H7 (cell line): ENCODE measurements around the gene ZNF428. TPM values are rescaled to one million over a fixed set of nuclear protein-coding genes. Genes with fewer than 3 reads are reported as not detected.
A peak's percentile ranks its signal among the peaks of the same experiment; 100 is the strongest.
"Not testable (repeated sequence)": the region's sequence is repeated elsewhere in the genome, so short reads cannot be mapped to it uniquely, and the experiment has no call there.

Experiments
- DNase-seq: peaks from one replicate; pipeline ENCODE4 v3.0.0; 2012
- H3K27me3 ChIP-seq: 2 replicates; pipeline ENCODE4 v1.6.0; 2011; ENCODE audit warnings: mild to moderate bottlenecking, low read length; ENCODE audit not compliant: control insufficient read depth, insufficient read depth
- H3K36me3 ChIP-seq: replicated peaks from 2 replicates; pipeline ENCODE4 v1.5.1; 2011; ENCODE audit warnings: low read length; ENCODE audit not compliant: control insufficient read depth, insufficient read depth
- H3K4me3 ChIP-seq: 2 replicates; pipeline ENCODE4 v1.5.1; 2011; ENCODE audit warnings: low read depth, mild to moderate bottlenecking, control low read depth, low read length, moderate library complexity; ENCODE audit not compliant: insufficient read depth
- total RNA-seq: library from RNA; depleted of rRNA; stranded (reverse); fragments of >200 nt; shearing (Covaris generic); gene quantifications from 2 replicates; pipeline ENCODE4 v1.2.3, GENCODE V29; 2014

The ZNF428 gene
- total RNA-seq, 1 experiment from 2014 or later: 59.0 TPM

DNA sequence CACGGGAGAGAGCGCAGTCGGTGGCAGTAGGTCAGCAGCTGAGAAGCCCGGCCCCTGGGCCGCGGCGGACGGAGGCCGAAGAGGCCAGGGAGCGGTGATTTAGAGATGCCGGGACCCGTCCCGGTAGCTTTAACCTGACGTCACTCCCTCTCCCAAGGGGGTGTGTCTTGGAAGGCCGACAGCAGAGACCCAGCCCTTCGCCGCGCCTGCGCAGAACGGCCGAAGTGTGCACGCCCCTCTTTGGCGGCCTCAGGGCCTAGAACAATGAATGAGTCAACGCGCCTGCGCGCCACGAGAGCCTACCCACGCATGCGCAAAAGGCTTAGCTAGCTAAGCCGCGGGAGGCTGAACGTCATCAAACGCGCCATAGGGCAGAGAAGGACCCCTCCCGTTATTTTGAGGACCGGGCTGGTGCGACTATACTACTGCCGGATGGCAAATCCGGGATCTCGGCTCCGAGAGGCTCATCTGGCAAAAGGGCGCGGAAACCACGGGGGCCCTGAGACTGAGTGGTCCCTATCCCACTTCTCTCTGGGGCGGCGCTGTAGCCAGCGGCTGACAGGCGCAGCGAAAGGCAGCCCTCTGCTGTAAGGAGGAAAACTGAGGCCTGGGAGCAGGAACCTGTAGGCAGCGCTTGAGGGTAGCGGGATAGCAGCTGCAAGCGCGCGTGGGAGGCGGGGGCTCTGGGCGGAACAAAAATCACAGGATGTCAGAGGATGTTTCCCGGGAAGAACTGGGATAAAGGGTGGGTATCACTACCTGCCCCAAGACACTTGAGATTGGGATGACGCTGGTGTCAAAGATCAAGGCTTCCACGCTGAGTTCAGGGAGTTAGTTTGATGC lies 23.2 kb downstream of the ZNF428 start, which contains the start of the genes IRGQ and ZNF576:
Gene IRGQ, minus strand, starts transcription at position 136 of the 843 bp plus-strand sequence. CDS start 796 bp downstream, outside the sequence.
Gene ZNF576, plus strand, starts transcription at position 597 of the 843 bp plus-strand sequence. CDS start 514 bp downstream, outside the sequence.
- H3K36me3 ChIP-seq: peaks cover 14% of the 10 kb centered on the region
- H3K4me3 ChIP-seq: peak within 1 kb of the TSS; percentile 75
- DNase-seq: peak; percentile 99
- H3K27me3 ChIP-seq: no peaks in the 10 kb centered on the region

DNA sequence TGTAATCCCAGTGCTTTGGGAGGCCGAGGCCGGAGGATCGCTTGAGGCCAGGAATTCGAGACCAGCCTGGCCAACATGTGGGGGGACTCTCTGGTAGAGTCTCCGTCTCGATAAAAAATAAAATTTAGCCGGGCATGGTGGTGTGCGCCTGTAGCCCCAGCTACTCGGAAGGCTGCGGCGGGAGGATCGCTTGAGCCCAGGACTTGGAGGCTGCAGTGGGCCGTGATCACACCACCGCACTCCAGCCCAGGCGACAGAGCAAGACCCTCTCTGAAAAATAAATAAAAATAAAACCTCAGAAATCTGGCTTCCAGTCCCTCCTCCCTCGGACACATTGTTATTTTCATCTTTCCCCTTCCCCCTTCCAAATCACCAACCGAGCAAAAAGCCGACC lies 23.8 kb downstream of the ZNF428 start:
- H3K4me3 ChIP-seq: peak overlapping the region; percentile 43
- no peaks in the 10 kb centered on the region for H3K27me3 ChIP-seq
- DNase-seq: no peak
- peaks cover 14% of the 10 kb centered on the region for H3K36me3 ChIP-seq

DNA sequence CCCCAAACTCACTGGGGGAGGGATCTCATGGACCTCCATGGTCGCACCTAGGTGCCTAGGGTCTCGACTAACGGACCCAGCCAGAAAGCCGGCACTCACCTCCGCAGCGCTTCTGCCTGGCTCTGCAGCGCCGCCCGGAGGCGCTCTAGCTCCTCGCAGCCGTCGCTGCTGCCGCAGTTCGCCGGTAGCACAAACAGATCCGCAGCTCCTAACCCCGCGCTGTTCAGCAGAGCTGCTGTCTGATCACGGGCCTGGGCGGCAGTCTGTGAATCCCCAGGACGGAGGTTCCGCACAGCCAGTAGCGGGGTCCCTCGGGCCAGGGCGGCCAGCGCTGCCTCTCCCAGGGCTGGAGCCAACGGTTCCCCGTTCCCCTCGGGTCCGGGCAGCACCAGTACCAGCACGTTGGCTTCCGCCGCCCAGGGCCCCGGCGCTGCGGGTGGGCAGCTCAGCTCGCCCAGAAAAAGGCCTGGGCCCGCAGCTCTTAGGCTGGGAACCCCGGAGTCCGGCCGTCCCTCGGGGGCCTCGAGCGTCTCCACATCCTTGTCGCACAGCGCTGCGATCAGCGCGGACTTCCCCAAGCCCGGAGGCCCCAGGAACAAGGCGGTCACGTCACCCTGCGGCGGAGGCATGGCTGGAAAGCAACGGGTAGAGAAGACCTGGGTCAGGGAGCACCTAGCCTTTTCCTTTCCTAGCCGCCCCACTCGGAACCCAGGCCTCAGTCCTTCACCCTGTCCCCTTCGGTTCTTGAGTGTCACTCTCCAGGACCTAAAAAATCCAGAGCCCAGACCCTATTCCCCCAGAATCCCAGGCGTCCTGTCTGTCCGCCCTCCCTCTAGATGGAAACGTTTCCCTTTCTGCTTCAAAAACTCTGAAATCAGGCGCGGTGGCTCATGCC lies 24.5 kb downstream of the ZNF428 start:
- Histone ChIP-seq H3K4me3 (peak overlapping the region; percentile 43), H3K27me3 (no peaks in the 10 kb centered on the region), H3K36me3 (peaks cover 12% of the 10 kb centered on the region)
- DNase-seq: peak; percentile 89

GRCh38 chr19:43594081-43594697 lies 25.2 kb downstream of the ZNF428 start:
- DNase-seq: no peak
- Histone ChIP-seq H3K36me3 (peaks cover 10% of the 10 kb centered on the region), H3K27me3 (no peaks in the 10 kb centered on the region), H3K4me3 (no peak overlapping the region)

GRCh38 chr19:43592800-43593350 lies 26.6 kb downstream of the ZNF428 start:
- no peak overlapping the region for H3K4me3 ChIP-seq
- H3K36me3 ChIP-seq: peaks cover 12% of the 10 kb centered on the region
- no peaks in the 10 kb centered on the region for H3K27me3 ChIP-seq
- no peak for DNase-seq

DNA sequence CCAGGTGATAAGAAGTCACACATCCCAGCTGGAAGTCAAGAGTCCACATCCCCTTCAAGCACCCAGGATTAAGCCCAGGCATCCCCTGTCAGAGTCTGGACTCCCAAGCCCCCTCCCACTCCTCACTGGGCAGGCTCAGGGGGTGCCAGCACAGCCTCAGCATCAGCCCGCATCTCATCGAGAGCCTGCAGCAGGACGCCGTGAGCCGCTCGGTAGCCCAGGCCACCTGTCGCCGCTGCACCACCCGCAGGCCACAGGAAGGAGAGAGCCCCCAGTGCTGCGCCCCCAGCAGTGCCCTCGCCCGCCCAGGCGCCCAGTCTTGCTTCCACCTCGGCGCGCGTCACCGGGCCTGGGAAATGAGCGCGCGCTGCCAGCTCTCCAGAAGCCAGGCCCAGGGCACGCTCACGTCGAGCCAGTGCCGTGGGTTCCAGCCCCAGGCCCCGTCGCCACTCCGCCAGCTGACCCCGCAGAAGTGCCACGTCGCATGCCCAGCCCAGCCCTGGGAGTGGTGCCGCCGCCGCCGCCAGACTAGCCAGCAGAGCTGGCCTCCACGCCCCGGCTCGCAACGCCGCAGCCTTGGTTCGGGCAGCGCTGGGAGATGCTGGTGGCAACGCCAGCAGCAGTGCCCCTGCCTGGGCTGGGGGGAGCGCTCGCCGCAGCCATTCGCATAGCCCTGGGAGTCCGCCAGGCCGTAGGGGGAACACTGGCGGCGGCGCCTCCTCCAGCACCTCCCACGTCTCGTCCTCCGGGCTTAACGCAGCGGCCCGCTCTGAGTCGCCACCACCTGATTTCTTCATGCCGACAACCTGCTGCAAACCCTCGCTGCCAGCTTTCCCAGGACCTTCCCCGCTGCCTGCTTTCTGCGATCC lies 27.3 kb downstream of the ZNF428 start:
- Histone ChIP-seq H3K27me3 (no peaks in the 10 kb centered on the region), H3K36me3 (peaks cover 12% of the 10 kb centered on the region), H3K4me3 (no peak overlapping the region)
- no peak for DNase-seq

- H3K4me3 ChIP-seq: no peak overlapping the region
- no peaks in the 10 kb centered on the region for H3K27me3 ChIP-seq
- DNase-seq: no peak
- H3K36me3 ChIP-seq: peaks cover 12% of the 10 kb centered on the region
Observed at GRCh38 chr19:43589678-43590077, 29.8 kb downstream of the ZNF428 start.

DNA sequence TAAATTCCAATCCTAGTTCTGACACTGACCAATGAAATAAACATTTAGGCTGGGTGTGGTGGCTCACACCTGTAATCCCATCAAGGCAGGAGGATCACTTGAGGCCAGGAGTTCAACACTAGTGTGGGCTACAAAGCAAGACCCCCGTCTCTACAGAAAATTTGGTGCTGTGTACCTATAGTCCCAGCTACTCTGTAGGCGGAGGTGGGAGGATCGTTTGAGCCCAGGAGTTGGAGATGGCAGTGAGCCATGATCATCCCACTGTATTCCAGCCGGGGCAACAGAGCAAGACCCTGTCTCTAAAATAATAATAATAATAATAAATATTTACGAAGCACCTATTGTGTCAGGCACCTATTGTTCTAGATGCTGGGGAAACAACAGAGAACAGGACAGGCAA lies 30.2 kb downstream of the ZNF428 start:
- H3K36me3 ChIP-seq: peaks cover 12% of the 10 kb centered on the region
- no peak for DNase-seq
- H3K27me3 ChIP-seq: no peaks in the 10 kb centered on the region
- H3K4me3 ChIP-seq: no peak overlapping the region

- not testable (repeated sequence) for H3K4me3 ChIP-seq, H3K36me3 ChIP-seq, DNase-seq, H3K27me3 ChIP-seq
Observed at GRCh38 chr19:43587029-43587428, 32.4 kb downstream of the ZNF428 start.

GRCh38 chr19:43586346-43586745 lies 33.1 kb downstream of the ZNF428 start:
- Histone ChIP-seq H3K4me3 (no peak overlapping the region), H3K36me3 (peaks cover 4% of the 10 kb centered on the region)
- DNase-seq: no peak

GRCh38 chr19:43584484-43584883 lies 34.9 kb downstream of the ZNF428 start:
- DNase-seq: no peak
- H3K36me3 ChIP-seq: peaks cover 4% of the 10 kb centered on the region
- H3K27me3 ChIP-seq: no peaks in the 10 kb centered on the region
- no peak overlapping the region for H3K4me3 ChIP-seq

More at GRCh38 chr19:43586346-43586745, 33.1 kb downstream of the ZNF428 start:
- no peaks in the 10 kb centered on the region for H3K27me3 ChIP-seq

GRCh38 chr19:43582495-43582894 lies 36.9 kb downstream of the ZNF428 start:
- no peak for DNase-seq

DNA sequence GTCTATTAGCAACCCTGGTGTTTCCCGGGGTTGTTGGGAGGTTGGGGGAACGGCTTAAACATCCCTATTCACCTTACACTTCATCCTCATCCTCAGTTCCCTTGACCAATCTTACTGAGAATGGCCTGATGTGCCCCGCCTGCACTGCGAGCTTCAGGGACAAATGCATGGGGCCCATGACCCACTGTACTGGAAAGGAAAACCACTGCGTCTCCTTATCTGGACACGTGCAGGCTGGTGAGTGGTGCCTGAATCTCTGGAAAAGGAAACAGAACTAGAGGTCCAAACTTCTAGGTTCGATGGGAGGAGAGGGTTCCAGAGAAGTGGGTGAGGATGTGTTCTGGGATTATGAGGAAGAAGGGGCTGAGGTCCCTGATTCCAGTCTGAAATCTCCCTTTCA lies 38.0 kb downstream of the ZNF428 start:
- DNase-seq: no peak
- no peaks in the 10 kb centered on the region for H3K36me3 ChIP-seq
- no peak overlapping the region for H3K4me3 ChIP-seq
- no peaks in the 10 kb centered on the region for H3K27me3 ChIP-seq

More at GRCh38 chr19:43582495-43582894, 36.9 kb downstream of the ZNF428 start:
- H3K27me3 ChIP-seq: no peaks in the 10 kb centered on the region
- H3K36me3 ChIP-seq: no peaks in the 10 kb centered on the region
- no peak overlapping the region for H3K4me3 ChIP-seq
